SK-N-MC (cell line): ENCODE measurements around the gene HEMGN.

Source experiments
- EZH2 ChIP-seq: fragments of 200-600 bp; sonication (generic); IDR thresholded peaks from one replicate; pipeline ENCODE4 v1.6.1; 2017; ENCODE audit warnings: antibody characterized with exemption
- POLR2AphosphoS5 ChIP-seq: IDR thresholded peaks from 2 replicates; pipeline ENCODE4 v1.6.1; 2012; ENCODE audit warnings: mild to moderate bottlenecking, low read depth, low read length, borderline replicate concordance

DNA sequence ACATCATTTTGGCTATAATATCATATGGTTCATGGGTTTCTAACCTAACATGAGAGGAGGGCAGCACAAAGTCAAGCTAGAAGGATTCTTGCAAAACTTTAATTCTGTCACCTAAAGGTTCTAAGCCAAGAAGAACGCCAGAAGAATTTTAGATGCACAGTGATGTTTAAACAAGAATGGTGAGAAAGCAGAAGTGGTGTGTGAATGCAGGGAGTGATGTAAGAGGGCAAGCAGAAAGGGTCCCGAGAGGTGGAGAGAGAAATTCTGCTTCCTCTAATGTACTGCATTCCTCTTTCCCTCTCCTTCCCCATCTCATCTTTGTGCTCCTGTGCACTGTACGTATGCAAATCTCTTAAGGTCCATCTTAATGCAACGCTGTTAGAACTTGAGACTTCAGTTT is 13.6 kb downstream of the HEMGN start:
- no peak for TF ChIP-seq EZH2
- TF ChIP-seq POLR2AphosphoS5 = no peak
